NCI-H446 treated with DMSO at 0.1 percent for 48 hours (cell line): Measurements from ENCODE around the gene PCCA.

Source experiments
- DNase-seq: peaks from one replicate; lab custom pipeline; 2025; lab: John Stamatoyannopoulos, UW

PCCA gene

DNA sequence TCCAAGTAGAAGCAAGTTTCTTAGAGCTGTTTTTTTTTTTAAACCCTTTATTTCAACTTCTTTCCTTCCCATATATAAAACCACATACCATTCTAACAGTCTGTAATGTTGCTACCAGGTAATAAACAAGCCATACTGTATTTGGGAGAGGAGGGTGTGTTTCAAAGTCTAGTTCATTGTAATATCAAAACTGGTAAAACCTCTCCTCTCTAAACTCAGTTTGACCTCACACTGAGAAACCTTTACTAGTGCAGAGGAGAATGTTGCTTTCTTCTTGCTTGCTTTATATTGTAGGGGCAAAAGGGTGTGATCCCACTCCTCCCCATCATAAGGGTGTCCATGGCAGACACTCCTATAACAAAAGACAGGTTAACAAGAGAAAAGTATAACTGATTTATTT lies 344.6 kb downstream of the PCCA start:
- DNase-seq = no peak

DNA sequence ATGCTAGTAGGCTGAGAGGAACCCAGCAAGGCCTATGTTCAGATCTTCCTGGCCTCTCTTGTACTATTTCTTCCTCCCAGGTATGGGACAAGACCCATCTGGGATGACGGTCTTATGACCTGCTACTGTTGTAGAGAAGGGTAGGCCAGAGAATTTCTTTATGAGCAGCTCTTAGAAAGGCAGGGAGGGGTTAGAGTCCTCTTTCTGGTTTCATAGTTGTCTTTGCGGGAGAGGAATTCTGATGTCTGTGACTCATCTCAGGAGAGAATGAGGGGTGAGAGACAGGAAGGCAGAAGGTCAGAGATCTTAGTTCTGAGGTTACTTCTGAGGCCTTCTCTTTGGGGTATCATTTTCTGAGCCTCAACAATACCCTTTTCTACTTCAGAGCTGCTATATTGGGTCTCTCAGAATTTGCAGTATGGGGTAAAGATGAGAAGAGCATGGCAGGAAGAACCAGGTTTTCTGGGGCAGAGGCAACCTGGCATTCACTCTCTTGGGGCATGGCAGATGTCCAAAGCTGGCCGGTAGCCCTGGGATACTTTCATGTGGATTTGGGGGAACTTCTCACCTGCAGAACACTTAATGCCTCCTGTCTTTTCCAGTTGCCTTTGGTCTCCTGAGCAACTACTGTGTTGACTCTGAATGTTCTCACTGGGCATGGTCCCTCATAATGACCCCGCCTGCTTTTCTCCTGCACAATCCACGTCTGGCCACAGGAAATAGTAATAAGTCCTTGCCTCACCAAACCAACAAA lies 345.3 kb downstream of the PCCA start:
- no peak for DNase-seq

DNA sequence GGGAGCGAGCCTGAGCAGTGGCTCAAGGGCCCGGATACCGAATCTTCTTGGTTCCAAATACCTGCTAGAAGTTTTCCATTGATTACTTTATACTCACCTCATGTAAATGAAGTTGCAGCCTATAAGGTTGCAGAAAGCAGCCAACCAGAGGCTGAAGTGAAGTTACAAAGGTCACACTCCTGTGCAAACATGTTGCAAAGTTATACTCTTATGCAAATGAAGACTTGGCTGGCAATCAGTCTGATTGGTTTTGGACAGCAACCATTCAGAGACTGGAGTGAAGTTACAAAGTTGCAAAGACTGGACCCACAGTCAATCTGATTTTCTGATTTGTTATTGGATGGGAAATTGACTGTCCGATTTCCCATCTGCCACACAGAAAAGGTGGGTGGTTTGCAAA lies 347.2 kb downstream of the PCCA start:
- no peak for DNase-seq

DNA sequence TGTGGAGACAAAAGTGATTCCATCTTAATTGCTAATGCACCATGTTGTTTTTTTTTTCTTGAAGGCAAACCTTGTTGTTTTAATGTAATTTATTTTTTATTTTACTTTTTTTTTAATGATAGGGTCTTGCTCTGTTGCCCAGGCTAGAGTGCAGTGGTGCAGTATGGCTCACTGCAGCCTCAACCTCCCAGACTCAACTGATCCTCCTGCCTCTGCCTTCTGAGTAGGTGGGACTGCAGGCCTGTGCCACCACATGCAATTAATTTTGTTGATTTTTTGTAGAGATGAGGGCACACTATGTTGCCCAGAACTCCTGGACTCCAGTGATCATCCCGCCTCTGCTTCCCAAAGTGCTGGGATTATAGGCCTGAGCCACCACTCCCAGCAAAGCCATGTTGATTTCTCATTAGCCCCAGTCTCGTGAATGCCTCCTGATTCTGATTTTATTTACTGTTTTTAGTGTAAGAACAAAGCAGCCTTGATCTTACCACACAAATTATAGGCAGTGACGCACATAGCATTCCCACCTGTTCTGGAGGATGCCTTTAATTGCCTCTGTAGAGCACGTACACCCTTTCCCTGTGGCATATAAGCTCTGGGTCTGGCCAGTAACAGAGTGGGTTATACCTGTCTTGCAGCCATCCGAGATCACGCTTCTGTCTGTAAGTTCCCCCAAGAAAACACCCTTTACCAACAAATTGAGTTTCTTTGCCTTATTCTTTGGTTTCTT lies 349.3 kb downstream of the PCCA start:
- DNase-seq = no peak

DNA sequence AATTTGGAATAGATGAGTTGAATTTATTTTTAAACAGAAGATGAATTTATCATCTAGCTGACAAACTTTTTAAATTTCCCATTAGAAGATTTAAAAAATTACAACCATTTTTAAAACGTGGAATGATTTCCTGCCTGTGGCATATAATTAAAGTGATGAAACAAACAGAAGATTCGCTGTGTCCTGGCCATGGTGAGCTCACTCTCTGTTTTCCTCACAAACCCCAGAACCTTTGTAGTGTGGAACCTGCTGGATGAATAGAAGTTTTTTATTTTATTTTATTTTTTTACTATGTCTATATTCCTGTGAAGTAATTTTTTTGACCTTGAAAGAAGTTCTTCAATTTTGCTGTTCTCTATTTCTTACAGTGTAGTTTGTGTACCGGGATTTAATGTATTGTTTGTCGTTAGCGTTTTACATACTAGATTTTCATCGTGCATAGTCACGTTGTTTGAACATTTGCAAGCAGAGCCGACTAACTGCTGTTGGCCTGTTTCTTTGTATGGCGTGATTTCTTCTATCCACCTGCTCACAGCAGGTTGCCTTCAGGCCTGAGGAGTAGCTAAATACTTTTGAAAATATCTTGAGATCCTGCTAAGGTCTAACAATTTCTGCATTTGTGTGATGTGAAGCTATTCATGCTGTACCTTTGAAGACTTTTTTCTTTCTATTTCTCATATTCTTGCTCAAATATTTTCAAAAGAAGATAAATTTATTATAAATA lies 350.5 kb downstream of the PCCA start:
- DNase-seq = no peak

DNA sequence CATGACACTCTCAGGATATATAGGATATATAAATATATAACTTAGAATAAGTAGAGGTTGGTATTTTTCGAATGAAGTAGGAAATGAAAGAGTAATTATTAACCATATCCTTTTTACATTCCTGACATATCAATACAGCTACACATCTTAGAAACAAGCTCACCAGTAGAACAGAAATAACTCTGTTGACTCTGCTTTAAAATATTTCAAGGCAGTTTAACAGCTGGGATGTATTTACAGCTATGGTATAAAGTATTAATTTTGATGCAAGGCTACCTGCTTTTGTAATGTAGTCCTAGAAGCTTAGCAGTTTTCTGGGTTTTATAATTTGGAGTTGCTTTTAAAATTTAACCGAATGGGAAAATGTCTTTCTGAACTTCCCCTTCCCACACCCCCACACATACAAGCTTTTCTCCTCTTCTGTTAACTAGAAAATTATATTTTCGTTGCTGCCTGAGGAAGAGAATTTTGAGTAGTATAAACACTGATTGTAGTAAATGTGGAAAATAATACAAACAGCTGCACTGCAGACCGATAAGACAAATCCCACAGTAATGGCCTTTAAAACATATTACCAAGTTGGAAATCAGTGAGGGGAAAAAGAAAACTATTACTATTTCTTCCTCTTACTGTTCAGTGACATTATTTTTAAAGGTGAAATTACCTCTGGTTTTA lies 352.0 kb downstream of the PCCA start:
- DNase-seq = no peak

DNA sequence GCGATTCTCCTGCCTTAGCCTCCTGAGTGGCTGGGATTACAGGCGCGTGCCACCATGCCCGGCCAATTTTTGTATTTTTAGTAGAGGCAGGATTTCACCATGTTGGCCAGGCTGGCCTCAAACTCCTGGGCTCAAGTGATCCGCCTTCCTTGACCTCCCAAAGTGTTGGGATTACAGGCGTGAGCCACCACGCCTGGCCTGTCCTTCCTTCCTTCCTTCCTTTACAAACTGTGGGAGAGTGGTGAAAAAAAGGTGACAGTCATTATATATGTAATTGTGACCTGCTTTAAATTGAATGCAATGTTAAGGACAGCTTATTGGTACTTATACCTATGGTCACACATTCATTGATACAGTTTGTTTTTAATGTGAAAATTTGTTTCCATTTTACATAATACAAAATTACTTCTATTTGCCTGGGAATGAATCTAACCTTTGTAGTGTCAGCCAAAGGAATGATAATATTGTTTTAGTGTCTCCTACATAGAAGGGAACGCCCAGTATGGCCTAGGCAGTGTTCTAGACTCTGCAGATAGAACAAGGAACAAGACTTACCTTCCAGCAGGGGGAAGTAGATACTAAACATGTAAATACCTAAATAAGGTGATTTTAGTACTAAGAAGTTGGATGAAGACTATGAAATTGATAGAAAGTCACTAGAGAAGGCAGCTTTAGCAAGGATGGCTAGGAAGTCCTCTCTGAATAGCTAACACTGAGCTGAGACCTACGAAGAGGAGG lies 353.4 kb downstream of the PCCA start:
- DNase-seq = no peak

DNA sequence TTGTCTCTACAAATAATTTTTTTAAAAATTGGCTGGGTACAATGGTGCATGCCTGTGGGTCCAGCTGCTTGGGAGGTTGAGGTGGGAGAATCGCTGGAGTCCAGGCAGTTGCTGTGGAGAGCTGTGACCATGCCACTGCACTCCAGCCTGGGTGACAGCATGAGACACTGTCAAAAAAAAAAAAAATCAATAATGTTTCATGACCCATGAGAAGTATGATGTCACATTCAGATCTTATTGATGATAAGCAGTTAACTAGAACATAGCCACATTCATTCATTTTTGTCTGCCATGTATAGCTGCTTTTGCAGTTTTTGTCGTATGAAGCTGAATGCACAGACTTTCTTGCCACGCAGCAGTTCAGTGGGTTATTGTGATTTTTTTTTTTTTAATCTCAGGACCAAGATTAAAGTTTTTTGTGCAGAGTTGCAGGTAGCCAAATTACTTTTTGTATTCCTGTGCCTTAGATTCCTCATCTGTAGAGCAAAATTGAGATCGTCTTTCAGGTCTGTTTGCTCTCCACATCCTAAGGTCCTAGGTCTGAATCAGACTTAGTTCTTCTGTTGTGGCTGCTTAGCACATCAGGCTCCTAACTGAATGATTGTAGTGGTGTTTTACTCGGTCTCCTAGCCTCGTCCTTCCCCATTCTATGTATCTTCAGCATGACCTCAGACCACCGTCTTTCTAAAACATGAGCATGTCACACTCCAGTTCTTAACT lies 354.5 kb downstream of the PCCA start:
- DNase-seq = no peak

DNA sequence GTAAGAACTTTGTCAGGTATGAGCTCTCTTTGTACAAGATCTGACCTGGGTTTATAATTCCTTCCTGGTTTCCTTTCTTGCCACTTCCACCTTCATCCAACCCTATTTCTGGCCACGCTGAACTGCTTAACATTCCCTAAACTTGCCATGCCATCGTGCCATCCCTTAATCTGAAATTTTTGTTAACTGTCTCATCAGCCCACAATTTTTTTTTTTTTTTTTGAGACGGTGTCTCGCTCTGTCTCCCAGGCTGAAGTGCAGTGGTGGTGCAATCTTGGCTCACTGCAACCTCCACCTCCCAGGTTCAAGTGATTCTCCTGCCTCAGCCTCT lies 355.1 kb downstream of the PCCA start:
- no peak for DNase-seq

DNA sequence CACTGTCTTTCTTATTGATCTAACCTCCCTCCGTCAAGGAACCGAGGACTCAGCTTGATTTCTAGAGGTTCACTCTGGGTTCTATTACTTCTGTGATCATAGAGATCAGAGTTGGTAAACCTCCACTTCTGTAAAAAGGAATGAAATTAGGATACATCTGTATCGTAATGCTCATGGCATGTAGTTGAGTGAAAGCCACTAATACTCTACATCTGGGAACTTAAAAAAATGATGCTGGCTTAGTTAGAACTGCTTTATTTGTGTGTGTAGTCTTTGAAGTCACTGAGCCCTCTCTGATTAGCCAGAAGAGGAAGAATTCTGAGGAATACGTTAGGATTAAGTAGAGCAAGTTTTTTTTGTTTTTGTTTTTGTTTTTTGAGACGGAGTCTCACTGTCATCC lies 358.9 kb downstream of the PCCA start:
- no peak for DNase-seq

DNA sequence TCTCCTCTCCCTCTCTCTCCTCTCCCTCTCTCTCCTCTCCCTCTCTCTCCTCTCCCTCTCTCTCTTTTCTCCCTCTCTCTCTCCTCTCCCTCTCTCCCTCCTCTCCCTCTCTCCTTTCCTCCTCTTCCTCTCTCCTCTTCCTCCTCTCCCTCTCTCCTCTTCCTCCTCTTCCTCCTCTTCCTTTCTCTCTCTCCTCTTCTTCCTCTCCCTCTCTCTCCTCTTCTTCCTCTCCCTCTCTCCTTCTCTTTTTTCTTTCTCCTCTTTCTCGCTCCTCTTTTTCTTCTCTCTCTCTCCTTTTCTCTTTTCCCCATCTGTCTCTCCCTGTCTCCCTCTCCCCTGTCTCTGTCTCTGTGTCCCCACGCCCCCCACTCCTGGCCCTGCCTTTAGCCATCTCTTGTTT lies 363.0 kb downstream of the PCCA start:
- no peak for DNase-seq

DNA sequence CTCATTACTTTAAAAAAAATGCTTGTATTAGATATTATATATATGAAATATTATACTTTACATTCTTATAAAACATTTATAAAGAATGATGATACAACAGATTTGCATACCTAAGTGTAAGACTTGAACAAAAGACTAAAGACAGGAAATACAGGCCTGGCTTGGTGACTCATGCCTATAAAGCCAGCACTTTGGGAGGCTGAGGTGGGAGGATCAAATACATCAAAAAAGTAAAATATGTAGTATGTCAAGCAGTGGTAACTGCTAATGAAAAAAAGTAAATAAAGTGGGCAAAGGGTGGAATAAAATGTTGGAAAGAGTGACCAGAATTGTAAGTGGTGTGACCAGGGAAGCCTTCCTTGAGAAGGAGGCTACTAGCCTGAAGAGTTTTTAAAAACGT lies 366.0 kb downstream of the PCCA start:
- no peak for DNase-seq

DNA sequence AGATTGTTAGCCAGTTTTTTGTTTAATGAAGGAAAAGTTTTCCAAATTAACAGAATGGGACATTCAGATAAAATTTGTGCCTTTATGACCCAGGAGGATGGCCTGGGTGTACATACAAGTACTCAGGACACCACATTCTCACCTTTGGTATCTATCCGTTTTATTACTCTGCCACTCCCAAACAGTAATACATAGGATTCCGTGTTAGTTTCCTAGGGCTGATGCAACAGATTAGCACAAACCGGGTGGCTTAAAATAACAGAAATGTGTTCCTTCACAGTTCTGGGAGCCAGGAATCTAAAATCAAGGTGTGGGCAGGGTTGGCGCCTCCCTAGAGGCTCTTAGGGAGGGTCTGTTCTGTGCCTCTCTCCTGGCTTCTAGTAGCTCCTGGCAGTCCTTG lies 369.8 kb downstream of the PCCA start:
- no peak for DNase-seq

DNA sequence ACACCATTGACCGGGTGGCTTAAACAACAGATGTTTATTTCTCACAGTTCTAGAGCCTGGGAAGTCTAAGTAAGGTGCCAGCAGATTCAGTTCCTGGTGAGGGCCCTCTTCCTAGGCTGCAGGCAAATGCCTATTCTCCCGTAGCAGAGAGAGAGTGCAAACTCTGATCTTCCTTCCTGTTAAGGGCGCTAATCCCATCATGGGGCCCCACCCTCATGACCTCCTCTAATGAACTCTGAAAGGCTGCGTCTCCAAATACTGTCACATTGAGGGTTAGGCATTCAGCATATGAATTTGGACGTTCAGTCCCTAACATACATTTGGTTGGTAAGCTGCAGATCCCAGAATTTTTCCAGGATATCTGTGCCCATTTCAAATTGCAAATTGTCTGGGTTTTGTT lies 370.9 kb downstream of the PCCA start:
- DNase-seq = no peak

DNA sequence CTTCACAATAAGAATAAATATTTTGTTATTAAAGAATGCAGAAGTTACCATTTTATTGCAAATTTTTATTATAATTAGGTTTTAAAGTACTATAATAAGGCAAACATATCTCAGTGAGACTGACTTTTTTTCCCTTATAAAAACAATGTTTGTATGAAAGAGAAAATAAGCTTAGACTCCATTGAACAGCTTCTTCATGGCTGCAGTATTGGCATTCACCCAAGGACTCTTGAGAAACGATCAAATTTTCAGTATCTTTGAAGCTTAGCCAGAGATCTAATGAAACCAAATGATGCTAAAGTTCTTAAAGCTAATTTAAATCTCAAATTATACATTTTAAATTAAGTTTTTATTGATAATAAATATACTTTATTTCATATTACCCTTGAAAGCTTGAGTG lies 371.4 kb downstream of the PCCA start:
- DNase-seq = no peak

DNA sequence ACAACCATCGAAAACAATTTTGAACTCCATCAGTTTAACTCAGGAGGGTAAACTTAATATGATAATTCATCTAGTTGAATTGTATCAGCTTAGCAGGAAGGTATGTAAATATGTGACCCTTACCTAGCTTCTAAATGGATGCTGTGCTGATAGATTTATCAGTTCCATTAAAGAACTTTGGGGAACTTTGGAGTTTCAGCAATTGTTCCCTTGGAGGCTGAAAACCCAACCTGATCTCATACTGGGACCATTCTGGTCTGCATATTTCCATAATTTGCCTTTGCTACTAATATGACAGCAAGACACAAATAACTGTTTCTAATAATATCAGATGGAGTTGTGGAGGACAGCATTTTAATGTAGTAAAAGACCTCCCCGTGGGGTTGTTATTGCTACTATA lies 371.9 kb downstream of the PCCA start:
- DNase-seq = no peak

DNA sequence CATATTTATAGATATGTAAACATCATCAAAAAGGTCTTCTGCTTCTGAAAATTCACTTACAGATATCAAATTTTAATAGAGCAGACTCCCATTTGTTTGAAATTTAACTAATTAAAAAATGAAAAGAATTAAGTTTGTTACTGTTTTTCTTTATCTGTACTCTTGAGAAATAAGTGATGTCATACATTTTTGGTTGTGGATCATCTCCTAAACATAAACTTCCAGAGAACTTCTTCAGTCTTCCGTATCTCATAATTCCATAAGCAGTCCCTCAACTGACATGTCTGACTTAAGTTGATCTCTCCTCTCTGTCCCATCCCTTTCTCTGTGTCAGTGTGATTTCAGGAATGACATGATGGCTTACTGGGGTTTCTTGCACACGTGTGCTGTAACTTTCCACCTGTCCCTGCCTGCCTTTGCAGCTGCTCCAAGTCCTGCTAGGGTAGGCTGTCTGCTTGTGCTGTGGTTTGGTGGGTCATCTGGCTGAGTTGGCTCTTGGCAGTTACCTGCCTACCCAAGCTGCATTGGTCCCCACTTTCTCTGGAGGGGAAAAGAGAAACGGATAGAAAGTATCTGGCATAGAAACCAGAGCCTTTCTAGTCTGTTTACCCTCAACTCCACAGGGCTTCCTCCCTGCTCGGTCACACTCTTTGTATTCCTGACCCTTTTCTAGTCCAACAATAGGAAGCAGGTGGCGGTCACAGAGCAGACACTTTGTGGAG lies 372.6 kb downstream of the PCCA start:
- no peak for DNase-seq

DNA sequence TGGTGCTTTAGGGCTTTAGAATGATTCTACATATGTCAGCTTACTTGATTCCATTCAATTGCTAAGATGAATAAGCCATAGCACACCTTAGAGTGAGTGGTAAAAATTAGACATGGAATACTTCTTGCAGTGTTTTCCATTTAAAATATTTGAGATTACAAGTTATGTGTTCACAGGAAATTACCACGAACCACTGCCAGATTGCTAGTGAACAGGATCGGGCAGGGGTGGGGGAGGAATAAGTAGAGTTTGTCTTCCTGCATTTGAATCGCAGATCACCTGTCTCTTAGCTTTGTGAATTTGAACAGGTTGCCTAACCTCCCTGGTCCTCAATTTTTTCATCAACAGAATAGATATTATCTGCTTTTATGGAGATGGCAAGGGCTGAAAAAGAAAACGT lies 375.1 kb downstream of the PCCA start:
- DNase-seq = no peak

DNA sequence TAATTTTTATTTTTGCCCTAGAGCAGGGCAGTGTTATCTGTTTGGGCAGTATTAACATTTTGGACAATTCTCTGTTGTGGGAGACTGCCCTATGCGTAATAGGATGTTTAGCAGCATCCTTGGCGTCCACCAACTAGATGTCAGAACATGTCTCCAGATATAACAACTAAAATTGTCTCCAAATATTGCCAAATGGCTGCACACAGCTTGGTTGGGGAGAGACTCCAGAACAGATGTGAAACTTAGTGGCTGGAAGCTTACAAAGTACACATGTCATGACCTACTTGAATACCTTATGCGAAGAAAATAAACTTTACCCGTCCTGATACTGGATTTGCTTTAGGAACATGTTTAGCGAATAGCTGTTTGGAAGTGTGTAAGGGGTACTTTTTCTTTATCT lies 376.7 kb downstream of the PCCA start:
- no peak for DNase-seq

DNA sequence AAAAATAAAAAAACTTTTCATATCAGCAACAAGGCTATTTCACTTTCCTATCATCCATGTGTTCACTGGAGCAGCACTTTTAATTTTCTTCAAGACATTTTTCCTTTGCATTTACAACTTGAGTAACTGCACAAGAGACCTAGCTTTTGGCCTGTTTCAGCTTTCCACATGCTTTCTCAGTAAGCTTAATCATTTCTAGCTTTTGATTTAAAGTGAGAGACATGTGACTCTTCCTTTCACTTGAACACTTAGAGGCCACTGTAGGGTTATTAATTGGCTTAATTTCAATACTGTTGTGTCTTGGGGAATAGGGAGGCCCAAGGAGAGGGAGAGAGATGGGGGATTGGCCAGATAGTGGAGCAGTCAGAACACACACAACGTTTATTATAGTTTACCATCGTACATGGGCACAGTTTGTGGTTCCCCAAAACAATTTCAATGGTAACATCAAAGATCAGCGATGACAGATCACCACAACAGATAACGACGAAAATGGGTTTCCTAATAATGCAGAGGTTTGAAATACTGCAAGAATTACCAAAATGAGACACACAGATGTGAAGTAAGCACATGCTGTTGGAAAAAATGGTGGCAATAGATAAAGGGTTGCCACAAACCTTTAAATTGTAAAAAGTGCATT lies 382.1 kb downstream of the PCCA start:
- DNase-seq = no peak
